ENCODE data around the gene CBL. TPM values are rescaled to one million over a fixed set of nuclear protein-coding genes. Genes with fewer than 3 reads are reported as not detected.

Gene CBL
- total and polyA plus RNA-seq, 3 donors from 2014 or later = 58.5 to 65.7 (median 59.3) TPM

GRCh38 chr11:119267645-119268044, 61.5 kb downstream of the CBL start:
- no peak for DNase-seq
- intact Hi-C loops (cut with DNase I; ENCODE audit: low total_unique reads) = no loop called here
- Histone ChIP-seq H3K27ac (no peak overlapping the region), H3K27me3 (no peaks in the 10 kb centered on the region), H3K4me1 (peaks cover 10% of the 10 kb centered on the region), H3K36me3 (ENCODE audit: low read depth, missing control alignments) (no peaks in the 10 kb centered on the region), H3K9me3 (no peaks in the 10 kb centered on the region), H3K4me3 (no peak overlapping the region)
- no peak for TF ChIP-seq POLR2A (IDR thresholded peaks at IDR 0.05)
- no peak for TF ChIP-seq CTCF (IDR thresholded peaks at IDR 0.05)
- WGBS, 2 donors = 89 to 90% methylated on average over 5 of the region's 5 CpGs

GRCh38 chr11:119273721-119274120, 67.6 kb downstream of the CBL start:
- intact Hi-C loops (cut with DNase I; ENCODE audit: low total_unique reads) = no loop called here
- H3K9me3 ChIP-seq = no peaks in the 10 kb centered on the region
- H3K4me1 ChIP-seq = no peaks in the 10 kb centered on the region
- no peak overlapping the region for H3K27ac ChIP-seq
- no peak overlapping the region for H3K4me3 ChIP-seq
- WGBS, 2 donors = 92 to 96% methylated on average over 6 of the region's 6 CpGs
- H3K27me3 ChIP-seq = no peaks in the 10 kb centered on the region
- TF ChIP-seq CTCF (IDR thresholded peaks at IDR 0.05) (no peak), POLR2A (IDR thresholded peaks at IDR 0.05) (no peak)
- no peak for DNase-seq
- H3K36me3 ChIP-seq (ENCODE audit: low read depth, missing control alignments) = no peaks in the 10 kb centered on the region

GRCh38 chr11:119277660-119278059, 71.5 kb downstream of the CBL start:
- Histone ChIP-seq H3K36me3 (ENCODE audit: low read depth, missing control alignments) (no peaks in the 10 kb centered on the region), H3K27me3 (no peaks in the 10 kb centered on the region), H3K4me3 (no peak overlapping the region), H3K27ac (no peak overlapping the region), H3K4me1 (no peaks in the 10 kb centered on the region), H3K9me3 (no peaks in the 10 kb centered on the region)
- DNase-seq = no peak
- WGBS, 2 donors = 95 to 96% methylated on average over 1 of the region's 1 CpG
- intact Hi-C loops (cut with DNase I; ENCODE audit: low total_unique reads) = no loop called here
- TF ChIP-seq POLR2A (IDR thresholded peaks at IDR 0.05) (no peak), CTCF (IDR thresholded peaks at IDR 0.05) (no peak)

GRCh38 chr11:119282495-119282894, 76.4 kb downstream of the CBL start:
- no peak for TF ChIP-seq POLR2A (IDR thresholded peaks at IDR 0.05)
- intact Hi-C loops (cut with DNase I; ENCODE audit: low total_unique reads) = no loop called here
- no peak overlapping the region for H3K4me3 ChIP-seq
- H3K36me3 ChIP-seq (ENCODE audit: low read depth, missing control alignments) = no peaks in the 10 kb centered on the region
- no peak for DNase-seq
- WGBS, 2 donors = 87 to 93% methylated on average over 7 of the region's 7 CpGs
- no peaks in the 10 kb centered on the region for H3K4me1 ChIP-seq
- H3K27ac ChIP-seq = no peak overlapping the region
- H3K9me3 ChIP-seq = no peaks in the 10 kb centered on the region
- H3K27me3 ChIP-seq = no peaks in the 10 kb centered on the region

GRCh38 chr11:119284344-119285157, 78.4 kb downstream of the CBL start:
- Histone ChIP-seq H3K27ac (no peak overlapping the region), H3K27me3 (no peaks in the 10 kb centered on the region), H3K4me1 (no peaks in the 10 kb centered on the region), H3K4me3 (no peak overlapping the region), H3K36me3 (ENCODE audit: low read depth, missing control alignments) (no peaks in the 10 kb centered on the region), H3K9me3 (no peaks in the 10 kb centered on the region)
- 78 to 83% methylated on average over 9 of the region's 9 CpGs for WGBS, 2 donors
- DNase-seq = no peak
- intact Hi-C loops (cut with DNase I; ENCODE audit: low total_unique reads) = no loop called here
- TF ChIP-seq POLR2A (IDR thresholded peaks at IDR 0.05) (no peak), CTCF (IDR thresholded peaks at IDR 0.05) (peak in 1 of 3 experiments; percentile 40)
